Stimulated activated CD4-positive, alpha-beta T cell treated with anti-CD3 and anti-CD28 coated beads, Interleukin-2, amount 100 ng/mL, for 24 hours (primary cell): ENCODE results near the gene DLGAP4.
"Not testable (repeated sequence)": the region's sequence is repeated elsewhere in the genome, so short reads cannot be mapped to it uniquely, and the experiment has no call there.

Experiments used
- DNase-seq, 2 donors: peaks; one replicate each; pipeline ENCODE4 v3.0.0-alpha.2; 2020

The DLGAP4 gene

DNA sequence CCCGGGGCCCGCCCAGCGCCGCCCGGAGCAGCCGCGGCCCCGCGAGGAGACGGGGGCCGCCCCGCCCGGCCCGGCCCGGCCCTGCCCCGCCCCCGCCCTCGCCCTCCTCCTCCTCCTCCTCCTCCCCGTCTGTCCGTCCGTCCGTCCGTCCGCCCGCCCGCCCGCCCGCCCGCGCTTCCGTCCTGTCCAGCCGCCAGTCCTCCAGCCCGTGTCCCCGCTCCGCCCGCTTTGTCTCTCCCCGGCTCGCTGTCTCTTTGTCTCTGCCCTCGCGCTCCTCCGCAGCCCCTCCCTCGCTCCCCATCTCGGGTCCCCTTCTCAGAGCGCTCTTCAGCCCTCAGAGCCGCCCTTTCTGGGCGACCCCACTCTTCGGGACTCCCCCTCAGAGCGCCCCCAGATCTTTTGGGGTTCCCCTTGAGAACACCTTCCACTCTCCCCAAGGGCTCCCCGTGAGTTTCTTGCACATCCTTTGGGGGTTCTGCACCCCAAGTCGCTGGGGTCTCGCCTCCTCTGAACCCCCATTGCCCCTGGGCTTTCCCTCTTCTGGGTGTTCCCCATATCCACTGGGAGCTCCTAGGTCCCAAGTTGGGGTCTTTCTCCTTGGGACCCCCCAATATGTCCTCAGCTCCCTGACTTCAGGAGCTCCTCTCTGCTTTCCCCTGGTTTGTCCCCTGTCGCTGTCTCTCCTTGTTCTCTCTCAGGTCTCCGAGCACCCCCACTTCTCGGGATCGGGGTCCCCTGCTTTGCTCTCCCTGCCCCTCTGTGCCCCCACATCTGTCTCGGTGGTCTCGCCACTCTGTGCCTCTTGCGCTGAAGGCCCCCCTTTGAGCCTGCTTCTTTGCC lies 155.7 kb downstream of the DLGAP4 start:
- DNase-seq = peak; percentile 39 to 43

- no peak for DNase-seq
Observed at GRCh38 chr20:36462440-36463211, 156.5 kb downstream of the DLGAP4 start.

- DNase-seq = no peak
Observed at GRCh38 chr20:36463212-36464061, 157.3 kb downstream of the DLGAP4 start.

DNA sequence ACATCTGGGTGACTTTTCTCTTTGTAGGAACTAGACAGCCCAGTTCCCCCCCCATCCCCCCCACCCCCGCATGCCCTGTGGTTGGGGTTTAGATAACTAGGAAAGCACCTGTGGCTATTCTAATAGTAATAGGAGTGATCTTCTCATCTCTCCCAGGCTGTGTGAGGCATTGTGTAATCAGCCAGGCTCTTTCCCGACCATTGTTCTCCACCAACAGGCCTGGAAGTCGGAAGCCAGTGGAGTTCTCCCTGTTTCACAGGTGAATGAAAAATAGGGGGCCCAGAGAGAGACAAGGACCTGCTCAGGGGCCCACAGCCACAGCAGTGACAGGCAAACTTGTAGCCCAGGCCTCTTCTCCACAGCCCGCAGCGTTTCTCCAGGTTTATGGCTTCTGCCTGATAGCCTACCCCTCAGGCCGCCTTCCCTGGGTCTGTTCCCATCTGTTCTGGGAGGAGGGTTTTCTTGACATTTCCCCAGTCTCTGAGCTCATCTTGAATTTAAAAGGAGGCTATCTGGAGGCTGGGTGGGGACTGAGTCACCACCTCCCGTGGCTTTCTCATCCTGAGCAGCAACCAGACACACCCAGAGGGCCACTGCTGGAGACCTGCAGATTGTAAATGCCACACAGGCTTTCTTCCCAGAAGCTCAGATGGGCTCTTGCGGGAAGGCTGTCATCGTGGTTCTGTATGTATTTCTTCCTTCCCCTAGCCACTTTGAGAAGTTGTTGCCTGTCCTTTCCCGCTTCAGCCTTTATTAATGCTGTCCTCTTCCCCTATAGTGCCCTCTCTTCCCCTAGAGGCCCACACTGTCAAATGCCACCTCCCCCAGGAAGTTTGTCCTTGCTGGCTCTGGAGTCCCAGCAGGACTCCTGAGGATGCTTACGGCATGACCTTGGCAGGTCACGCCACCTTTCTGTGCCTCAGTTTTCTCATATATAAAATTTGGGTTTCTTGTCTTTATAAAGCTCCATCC lies 159.3 kb downstream of the DLGAP4 start:
- peak; percentile 57 to 62 for DNase-seq

DNA sequence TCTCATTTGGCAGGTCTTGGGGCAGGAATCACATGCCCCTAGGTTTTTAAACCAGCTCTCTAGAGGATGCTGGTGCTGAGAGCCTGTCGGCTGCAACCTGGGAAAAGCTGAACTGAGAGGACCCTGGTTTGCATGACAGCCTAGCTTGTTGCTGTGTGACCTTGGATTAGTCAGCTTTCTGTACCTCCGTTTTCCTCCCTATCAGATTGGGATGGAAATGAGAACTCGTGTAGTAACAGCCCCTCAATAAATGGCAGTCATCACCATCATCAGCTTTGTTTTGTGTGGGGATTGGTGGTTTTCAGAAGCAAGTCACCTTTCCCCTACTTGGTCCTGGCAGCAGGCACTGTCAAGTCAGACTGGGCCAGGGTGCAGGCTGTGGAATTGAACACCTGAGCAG lies 159.9 kb downstream of the DLGAP4 start:
- DNase-seq = no peak

GRCh38 chr20:36467076-36467999 lies 161.2 kb downstream of the DLGAP4 start:
- DNase-seq = peak; percentile 39 to 54

GRCh38 chr20:36468149-36469000 lies 162.2 kb downstream of the DLGAP4 start:
- DNase-seq = no peak

GRCh38 chr20:36469973-36470372 lies 163.8 kb downstream of the DLGAP4 start:
- no peak for DNase-seq

DNA sequence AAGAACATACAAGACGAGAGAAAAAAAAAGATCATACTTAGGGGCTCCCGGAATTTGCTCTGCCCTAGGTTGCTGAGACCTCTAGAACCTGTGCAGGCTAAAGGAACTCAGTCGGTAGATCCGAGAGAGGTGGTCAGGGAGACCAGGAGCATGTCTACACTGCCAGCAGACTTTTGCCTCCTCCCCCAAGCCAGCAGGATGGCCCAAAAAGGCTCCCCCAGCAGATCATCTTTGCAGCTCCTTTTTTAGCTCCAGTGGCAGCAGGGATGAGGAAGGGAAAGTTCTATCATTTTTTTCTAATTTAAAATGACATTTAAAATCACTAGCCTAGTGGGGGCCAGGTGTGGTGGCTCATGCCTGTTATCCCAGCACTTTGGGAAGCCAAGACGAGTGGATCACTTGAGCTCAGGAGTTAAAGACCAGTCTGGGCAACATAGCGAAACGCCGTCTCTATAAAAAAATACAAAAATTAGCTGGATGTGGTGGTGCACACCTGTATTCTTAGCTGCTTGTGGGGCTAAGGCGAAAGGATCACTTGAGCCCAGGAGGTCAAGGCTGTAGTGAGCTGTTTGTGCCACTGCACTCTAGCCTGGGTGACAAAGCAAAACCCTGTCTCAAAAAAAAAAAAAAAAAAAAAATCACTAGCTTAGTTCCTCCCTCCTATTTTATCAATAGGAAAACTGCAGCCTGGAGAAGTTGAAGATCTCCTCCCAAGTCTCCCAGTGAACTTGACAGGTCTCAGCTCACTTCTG lies 165.9 kb downstream of the DLGAP4 start:
- DNase-seq = no peak

GRCh38 chr20:36472637-36473090 lies 166.5 kb downstream of the DLGAP4 start:
- peak; percentile 32 to 48 for DNase-seq

- DNase-seq = no peak
Observed at GRCh38 chr20:36473164-36473563, 167.0 kb downstream of the DLGAP4 start.

DNA sequence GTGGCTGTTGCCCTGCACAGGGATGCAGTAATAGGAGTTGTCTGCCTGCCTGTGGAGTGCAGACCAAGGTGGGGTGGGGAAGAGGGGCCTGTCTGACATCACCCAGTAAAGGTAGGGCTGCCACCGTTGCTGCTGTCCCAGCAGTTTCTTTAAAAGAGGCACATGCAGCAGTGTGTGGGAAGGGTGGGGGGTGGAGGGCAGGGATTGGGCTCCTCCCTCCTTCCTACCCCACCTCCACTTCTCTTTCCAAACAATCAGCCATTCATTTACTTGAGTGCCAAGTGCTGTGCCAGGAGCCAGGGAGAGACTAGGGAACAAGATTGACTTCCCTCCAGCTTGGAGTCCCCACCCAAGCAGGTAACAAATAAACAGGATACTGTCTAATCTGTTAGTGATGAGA lies 168.4 kb downstream of the DLGAP4 start:
- DNase-seq = no peak

DNA sequence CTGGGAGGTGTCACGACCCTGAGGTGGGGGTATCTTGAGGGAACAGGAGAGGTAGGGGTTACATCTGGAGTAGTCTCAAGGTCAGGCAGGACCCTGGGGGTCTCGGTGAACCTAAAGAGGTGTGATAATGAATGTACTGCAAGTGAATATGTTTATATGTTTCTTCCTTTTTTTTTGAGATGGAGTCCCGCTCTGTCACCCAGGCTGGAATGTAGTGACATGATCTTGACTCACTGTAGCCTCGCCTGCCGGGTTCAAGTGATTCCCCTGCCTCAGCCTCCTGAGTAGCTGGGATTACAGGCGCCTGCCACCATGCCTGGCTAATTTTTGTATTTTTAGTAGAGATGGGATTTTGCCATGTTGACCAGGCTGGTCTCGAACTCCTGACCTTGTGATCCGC lies 168.9 kb downstream of the DLGAP4 start:
- not testable (repeated sequence) for DNase-seq

DNA sequence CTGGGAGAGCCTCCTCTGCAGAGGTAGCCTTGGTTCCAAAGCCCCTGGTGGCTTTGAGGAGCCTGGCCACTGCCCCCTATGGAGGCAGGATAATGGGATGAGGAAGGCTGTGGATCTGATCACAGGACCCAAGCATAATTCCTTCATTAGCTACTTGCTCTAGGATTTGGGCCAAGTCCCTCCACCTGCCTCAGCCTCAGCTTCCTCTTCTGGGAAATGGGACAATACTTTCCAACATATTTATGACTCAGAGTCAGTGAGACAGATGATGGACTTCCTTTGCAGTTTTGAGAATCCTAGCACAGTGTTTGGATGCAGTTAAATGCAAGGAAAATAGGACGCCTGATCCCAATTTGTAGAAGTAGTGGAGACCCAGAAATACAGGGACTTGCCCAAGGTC lies 171.3 kb downstream of the DLGAP4 start:
- no peak for DNase-seq

DNA sequence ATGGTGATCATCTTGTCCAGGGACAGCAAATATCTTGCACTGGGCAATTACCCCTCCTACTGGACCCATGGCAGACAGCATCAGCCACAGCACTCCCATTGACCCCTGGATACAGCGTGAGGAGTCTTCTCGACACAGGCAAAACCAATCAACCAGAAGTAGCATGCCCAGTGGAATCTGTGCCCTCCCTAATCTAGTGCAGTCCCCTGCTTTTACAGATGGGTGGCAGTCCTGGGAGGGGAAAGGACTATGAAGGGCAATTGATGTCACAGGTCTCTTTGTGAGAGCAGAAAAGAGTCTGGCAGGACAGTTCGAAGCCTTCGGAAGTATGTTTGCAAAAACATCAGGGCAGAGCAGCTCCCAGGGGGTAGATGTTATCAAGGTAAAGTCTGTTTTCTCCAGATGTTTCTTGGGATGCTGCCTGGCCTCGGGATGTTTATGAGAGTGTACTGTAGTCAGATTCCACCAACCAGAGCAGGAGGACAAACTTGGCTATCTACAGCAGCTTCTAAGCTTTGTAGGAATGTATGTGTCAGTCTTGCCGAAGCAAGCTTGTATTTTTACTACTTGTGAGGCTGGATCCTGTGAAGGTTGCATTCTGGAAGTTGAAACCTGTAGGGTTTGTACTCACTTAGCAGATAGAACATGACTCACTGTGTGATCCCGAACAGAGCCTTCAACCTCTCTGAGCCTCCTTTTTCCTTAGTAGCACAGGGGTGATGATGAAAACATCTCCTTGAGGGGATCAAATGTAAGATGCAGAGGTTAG lies 172.2 kb downstream of the DLGAP4 start:
- DNase-seq = no peak

DNA sequence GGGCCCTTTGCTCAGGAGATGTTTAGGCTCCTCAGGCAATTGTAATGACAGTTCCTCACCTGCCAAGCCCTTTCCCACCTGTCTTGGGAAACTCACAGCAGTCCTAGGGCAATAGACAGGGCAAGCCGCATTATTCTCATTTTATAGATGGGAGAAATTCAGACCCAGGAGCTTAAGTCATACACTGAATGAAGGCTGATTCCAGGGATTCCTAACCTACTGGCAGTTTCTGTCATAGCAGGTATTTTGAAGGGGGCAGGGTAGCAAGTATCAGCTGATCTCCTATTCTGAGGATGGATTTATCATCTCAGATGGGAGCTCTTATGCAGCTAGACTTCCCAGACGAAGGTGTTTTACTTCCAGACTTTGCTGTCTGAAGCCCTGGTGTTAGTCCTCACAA lies 173.8 kb downstream of the DLGAP4 start:
- DNase-seq = no peak

GRCh38 chr20:36480456-36481048 lies 174.4 kb downstream of the DLGAP4 start:
- DNase-seq = no peak
